NCI-H526 treated with DMSO at 0.1 percent for 48 hours (cell line): ENCODE measurements around the gene RSBN1L.
"Not testable (repeated sequence)": the region's sequence is repeated elsewhere in the genome, so short reads cannot be mapped to it uniquely, and the experiment has no call there.

Experiments
- DNase-seq: peaks from one replicate; lab custom pipeline; 2025; lab: John Stamatoyannopoulos, UW

The RSBN1L gene

GRCh38 chr7:77766801-77767605, 70.7 kb downstream of the RSBN1L start:
- no peak for DNase-seq

DNA sequence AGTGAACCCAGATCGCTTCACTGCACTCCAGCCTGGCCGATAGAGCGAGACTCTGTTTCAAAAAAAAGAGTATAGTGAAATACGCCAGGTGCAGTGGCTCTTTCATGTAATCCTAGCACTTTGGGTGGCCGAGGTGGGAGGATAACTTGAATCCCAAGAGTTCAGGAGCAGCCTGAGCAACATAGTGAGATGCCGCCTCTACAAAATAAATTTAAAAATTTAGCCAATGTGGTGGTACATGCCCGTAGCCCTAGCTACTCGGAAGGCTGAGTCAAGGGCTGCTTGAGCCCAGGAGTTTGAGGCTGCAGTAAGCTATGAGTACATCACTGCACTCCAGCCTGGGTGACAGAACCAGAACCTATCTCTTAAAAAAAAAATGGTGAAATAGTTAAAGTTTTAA, 74.1 kb downstream of the RSBN1L start:
- DNase-seq: no peak

- DNase-seq: no peak
Measured at GRCh38 chr7:77771901-77772300, 75.6 kb downstream of the RSBN1L start.

DNA sequence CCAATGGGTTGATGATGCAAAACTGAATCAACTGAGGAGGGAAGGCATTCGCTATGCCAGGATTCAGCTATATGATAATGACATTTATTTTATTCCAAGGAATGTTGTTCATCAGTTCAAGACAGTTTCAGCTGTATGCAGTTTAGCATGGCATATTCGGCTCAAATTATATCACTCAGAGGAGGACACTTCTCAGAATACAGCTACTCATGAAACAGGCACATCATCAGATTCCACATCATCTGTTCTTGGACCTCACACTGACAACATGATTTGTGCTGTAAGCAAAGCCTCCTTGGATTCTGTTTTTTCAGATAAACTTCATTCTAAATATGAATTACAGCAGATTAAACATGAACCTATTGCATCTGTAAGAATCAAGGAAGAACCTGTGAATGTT, 82.3 kb downstream of the RSBN1L start:
- no peak for DNase-seq

DNA sequence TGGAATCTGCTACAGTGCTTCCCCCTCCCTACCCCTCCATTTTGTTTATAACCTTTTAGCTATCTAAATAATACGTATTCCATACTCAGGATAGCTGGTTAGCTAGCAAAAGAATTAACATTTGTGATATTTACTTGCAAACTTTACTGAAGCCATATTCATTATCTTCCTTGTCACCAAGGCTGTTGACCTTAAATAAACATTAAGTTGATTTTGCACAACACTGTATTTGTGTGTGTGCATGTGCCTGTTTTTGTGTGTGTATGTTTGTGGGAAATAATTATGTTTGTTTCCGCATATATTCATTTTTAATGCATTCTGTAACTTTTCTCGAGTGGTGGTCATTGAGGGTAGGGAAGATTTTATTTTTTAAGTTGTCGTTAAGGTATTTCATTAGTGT, 86.1 kb downstream of the RSBN1L start:
- no peak for DNase-seq

- DNase-seq: no peak
Measured at GRCh38 chr7:77783111-77783510, 86.9 kb downstream of the RSBN1L start.

- no peak for DNase-seq
Measured at GRCh38 chr7:77783545-77783944, 87.3 kb downstream of the RSBN1L start.

GRCh38 chr7:77784426-77784825, 88.2 kb downstream of the RSBN1L start:
- not testable (repeated sequence) for DNase-seq

- DNase-seq: no peak
Measured at GRCh38 chr7:77786018-77786417, 89.8 kb downstream of the RSBN1L start.

DNA sequence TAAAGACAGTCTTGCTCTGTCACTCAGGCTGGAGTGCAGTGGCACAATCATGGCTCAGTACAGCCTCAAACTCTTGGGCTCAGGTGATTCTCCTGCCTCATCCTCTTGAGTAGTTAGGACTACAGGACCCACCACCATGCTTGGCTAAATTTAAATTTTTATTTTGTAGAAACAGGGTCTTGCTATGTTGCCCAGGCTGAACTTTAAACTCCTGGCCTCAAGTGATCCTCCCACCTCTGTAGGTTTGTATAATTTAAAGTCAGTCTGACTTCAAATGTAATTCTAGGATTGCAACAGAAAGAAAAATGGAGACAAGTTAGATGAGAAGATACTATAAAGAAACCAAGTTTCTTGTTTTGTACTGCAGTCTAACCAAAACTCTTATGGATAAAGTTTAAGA, 90.5 kb downstream of the RSBN1L start:
- no peak for DNase-seq

DNA sequence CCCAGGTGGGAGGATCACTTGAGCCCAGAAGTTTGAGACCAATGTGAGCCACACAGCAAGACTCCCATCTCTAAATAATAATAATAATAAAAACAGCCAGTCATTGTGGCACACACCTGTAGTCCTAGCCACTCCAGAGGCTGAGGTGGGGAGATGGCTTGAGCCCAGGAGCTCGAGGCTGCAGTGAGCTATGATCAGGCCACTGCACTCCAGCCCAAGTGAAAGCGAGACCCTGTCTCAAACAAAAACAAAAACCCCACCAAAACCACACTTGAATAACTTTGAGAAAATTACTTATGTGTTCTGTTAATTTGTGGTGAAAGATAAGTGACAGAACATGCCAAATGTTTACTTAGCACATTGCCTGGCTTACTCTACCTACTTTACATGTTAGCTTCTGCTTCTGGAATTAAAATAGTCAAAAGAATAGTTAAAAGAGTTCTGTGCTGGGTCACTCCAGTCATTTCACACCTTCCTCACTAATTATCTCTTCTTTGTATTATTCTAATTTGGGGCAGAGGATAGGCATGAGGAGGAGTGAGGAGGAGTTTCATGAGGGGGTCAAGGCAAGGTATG, 92.2 kb downstream of the RSBN1L start:
- DNase-seq: no peak

- DNase-seq: no peak
Measured at GRCh38 chr7:77791336-77791735, 95.1 kb downstream of the RSBN1L start.

DNA sequence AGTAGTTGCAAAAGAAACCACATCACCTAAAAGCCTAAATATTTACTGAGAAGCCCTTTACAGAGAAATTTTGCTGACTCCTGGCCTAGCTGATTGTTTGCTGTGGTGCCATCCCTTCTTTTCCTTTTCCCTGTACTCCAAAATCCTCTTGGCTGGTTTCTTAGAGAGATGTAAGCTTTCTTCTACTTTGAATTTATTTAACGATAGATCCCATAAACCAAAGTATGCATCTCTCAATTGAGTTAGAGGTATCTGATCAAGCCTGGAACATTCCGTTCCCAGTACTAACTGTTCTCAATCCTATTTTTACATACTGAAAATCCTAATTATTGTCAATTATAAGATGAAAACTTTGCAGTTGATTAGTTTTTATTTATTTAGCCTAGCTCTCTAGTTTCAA, 95.7 kb downstream of the RSBN1L start:
- DNase-seq: no peak

DNA sequence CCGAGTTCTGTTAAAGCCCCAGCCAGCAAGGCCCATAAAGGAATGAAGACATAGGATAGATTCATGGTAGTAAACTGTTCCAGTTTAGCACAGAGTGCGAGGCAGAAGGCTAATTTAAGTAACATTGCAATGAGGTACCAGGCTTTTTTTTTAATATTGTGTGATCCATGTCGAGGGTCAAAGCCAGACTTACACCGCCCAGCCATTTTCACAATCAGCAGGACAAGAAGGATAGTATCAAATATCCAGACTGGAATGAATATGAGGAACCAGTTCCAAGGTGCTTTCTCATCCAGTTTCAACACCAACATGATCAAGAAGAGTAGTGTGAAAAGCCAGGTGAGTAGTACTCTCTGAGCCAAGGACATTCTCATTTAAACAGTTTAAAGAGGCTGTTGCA, 97.7 kb downstream of the RSBN1L start:
- DNase-seq: no peak

DNA sequence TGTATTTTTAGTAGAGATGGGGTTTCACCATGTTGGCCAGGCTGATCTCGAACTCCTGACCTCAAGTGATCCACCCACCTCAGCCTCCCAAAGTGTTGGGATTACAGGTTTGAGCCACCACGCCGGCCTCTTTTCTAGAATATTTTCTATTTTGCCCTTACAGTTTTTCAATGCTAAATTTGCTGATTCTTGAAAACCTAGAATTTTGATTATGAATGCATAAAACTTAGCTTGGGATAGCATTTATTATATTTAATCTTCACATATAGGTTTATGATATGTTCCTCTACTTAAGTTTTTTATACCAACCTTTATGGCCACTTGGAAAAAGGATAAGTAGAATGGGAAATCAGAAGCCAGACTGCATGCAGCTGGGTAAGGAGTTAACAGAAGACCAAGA, 99.8 kb downstream of the RSBN1L start:
- DNase-seq: no peak

DNA sequence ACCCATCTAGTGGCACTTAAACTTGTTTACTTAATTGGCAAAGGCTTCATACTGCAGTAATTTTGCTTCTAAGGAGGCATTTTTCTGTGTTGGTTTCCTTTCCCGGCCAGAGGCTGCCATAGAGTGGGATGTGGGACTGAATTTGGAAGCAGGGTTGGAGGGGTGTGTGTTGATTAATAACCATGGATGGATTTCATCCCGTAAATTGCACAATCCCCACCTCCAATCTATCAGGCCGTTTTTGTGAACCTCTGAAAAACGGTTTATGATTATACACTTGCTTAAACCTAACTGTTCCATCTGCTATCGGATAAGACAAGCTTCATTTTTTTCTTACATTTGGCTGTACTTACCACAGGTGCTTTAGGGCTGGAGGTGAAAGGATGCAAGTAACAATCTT, 100.7 kb downstream of the RSBN1L start:
- DNase-seq: no peak

GRCh38 chr7:77797734-77798393, 101.6 kb downstream of the RSBN1L start:
- DNase-seq: peak; percentile 90

GRCh38 chr7:77798394-77799077, 102.3 kb downstream of the RSBN1L start, which contains the start of the genes PHTF2 and TMEM60:
Gene PHTF2 (plus strand): TSS chr7:77798773.
Gene TMEM60 (minus strand): TSS chr7:77798434. CDS start chr7:77794373, 4,061 bp downstream.
- peak; percentile 100 for DNase-seq

DNA sequence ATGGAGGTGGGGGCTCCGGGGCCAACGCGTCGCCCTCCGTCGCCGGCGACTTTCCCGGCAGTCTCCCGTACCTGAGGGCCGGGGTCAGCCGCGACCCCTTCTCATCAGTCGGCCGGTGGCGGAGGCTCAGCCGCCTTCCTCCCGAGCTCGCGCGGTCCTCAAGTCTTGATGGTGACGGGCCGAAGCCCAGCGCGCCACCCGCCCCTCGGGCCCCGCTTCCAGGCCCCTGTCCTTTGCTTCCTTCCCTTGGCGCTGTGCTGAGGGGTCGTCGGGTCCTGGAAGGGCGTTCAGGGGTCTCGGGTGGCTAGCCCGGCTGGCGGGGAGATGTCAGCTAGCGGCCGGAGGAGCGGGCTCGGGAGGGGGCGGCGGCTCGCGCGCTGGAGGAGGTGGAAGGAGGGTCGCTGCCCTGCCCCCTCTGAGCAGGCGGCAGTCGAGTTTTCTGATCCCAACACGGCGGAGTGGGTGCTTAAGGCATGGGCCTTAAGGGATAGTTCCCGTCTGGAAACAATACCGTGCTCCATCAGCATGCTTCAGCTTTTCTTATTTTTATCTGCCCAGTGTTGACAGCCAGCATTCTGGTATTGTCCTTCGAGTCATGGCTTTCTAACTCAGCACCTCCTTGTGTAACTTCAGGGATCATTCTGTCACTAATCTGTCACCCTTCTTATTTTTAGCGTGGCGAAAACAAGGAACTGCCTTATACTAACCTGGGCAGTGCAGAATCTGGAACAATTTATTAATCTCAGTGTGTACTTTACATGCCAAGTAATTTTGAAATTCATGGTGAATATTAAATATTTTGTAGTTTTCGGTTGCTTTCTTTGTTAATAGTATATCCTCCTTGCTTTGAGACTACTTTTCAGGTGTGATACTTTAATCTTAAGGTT, 103.1 kb downstream of the RSBN1L start:
- peak; percentile 64 for DNase-seq

DNA sequence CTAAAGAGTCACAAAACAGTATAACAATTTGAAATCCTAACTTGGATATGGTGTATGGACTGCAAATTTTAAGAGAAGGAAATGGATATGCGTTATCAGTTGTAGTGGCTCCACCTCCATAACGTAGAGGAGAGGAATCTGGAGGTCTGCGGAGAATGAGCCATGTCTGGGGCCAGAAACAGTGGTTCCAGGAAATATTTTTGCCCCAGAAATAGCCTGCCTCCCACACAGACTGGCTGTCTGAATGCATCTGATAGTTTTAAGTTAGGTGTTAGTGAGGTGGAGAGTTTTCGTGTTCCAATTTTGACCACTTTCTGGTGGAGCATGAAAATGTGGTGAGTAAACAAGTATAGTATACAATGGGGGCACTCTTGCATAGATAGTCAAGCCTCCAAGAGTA, 103.9 kb downstream of the RSBN1L start:
- DNase-seq: no peak

GRCh38 chr7:77800730-77801129, 104.5 kb downstream of the RSBN1L start:
- DNase-seq: no peak
